ENCODE results near the gene CHPF2.

CHPF2 gene

DNA sequence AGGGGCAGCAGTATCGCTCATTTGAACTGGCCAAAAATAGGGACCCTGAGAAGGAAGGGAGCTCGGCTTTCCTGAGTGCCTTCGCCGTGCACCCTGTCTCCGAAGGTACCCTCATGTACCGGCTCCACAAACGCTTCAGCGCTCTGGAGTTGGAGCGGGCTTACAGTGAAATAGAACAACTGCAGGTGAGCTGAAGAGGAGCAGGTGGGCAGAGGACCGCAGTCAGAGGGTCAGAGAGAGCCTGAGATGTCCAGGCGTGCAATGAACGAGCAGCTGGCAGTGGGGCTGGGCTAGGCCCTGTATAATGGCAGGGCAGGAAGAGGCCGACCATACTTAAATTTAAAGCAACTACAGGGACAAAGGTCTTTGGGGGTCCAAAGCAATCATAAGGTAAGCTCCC lies 4.1 kb downstream of the CHPF2 start:
- Histone ChIP-seq H2AFZ (ENCODE audit: low read depth, low read length) (no peak overlapping the region), H4K20me1 (ENCODE audit: insufficient read depth, low read length) (peaks cover 46% of the 10 kb centered on the region), H3K4me3 (ENCODE audit: low read length) (no peak overlapping the region), H3K9me3 (ENCODE audit: insufficient read depth, low read length) (no peaks in the 10 kb centered on the region), H3K27ac (ENCODE audit: low read length) (no peak overlapping the region), H3K36me3 (replicated peaks; ENCODE audit: low read depth, low read length) (peaks cover 12% of the 10 kb centered on the region), H3K4me1 (ENCODE audit: low read length) (peaks cover 25% of the 10 kb centered on the region), H3K27me3 (ENCODE audit: low read depth, low read length) (no peaks in the 10 kb centered on the region), H3K9ac (ENCODE audit: low read length) (no peak overlapping the region), H3K79me2 (ENCODE audit: low read length) (peaks cover 20% of the 10 kb centered on the region), H3K4me2 (ENCODE audit: low read length) (no peak overlapping the region)
- TF ChIP-seq, protein P1, sequence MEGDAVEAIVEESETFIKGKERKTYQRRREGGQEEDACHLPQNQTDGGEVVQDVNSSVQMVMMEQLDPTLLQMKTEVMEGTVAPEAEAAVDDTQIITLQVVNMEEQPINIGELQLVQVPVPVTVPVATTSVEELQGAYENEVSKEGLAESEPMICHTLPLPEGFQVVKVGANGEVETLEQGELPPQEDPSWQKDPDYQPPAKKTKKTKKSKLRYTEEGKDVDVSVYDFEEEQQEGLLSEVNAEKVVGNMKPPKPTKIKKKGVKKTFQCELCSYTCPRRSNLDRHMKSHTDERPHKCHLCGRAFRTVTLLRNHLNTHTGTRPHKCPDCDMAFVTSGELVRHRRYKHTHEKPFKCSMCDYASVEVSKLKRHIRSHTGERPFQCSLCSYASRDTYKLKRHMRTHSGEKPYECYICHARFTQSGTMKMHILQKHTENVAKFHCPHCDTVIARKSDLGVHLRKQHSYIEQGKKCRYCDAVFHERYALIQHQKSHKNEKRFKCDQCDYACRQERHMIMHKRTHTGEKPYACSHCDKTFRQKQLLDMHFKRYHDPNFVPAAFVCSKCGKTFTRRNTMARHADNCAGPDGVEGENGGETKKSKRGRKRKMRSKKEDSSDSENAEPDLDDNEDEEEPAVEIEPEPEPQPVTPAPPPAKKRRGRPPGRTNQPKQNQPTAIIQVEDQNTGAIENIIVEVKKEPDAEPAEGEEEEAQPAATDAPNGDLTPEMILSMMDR (IDR thresholded peaks at IDR 0.05; ENCODE audit: low read depth, low read length): no peak
- TF ChIP-seq EZH2phosphoT487 (IDR thresholded peaks at IDR 0.05; ENCODE audit: low read depth): no peak

DNA sequence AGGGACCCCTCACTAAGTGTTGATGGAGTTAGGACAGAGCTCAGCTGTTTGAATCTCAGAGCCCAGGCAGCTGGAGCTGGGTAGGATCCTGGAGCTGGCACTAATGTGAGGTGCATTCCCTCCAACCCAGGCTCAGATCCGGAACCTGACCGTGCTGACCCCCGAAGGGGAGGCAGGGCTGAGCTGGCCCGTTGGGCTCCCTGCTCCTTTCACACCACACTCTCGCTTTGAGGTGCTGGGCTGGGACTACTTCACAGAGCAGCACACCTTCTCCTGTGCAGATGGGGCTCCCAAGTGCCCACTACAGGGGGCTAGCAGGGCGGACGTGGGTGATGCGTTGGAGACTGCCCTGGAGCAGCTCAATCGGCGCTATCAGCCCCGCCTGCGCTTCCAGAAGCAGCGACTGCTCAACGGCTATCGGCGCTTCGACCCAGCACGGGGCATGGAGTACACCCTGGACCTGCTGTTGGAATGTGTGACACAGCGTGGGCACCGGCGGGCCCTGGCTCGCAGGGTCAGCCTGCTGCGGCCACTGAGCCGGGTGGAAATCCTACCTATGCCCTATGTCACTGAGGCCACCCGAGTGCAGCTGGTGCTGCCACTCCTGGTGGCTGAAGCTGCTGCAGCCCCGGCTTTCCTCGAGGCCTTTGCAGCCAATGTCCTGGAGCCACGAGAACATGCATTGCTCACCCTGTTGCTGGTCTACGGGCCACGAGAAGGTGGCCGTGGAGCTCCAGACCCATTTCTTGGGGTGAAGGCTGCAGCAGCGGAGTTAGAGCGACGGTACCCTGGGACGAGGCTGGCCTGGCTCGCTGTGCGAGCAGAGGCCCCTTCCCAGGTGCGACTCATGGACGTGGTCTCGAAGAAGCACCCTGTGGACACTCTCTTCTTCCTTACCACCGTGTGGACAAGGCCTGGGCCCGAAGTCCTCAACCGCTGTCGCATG lies 5.2 kb downstream of the CHPF2 start:
- Histone ChIP-seq H3K79me2 (ENCODE audit: low read length) (peaks cover 19% of the 10 kb centered on the region), H4K20me1 (ENCODE audit: insufficient read depth, low read length) (peaks cover 46% of the 10 kb centered on the region), H3K9ac (ENCODE audit: low read length) (no peak overlapping the region), H3K36me3 (replicated peaks; ENCODE audit: low read depth, low read length) (peaks cover 12% of the 10 kb centered on the region), H3K4me2 (ENCODE audit: low read length) (no peak overlapping the region), H3K4me3 (ENCODE audit: low read length) (no peak overlapping the region), H3K4me1 (ENCODE audit: low read length) (peaks cover 20% of the 10 kb centered on the region), H2AFZ (ENCODE audit: low read depth, low read length) (no peak overlapping the region), H3K27ac (ENCODE audit: low read length) (no peak overlapping the region), H3K27me3 (ENCODE audit: low read depth, low read length) (no peaks in the 10 kb centered on the region), H3K9me3 (ENCODE audit: insufficient read depth, low read length) (no peaks in the 10 kb centered on the region)
- no peak for TF ChIP-seq EZH2phosphoT487 (IDR thresholded peaks at IDR 0.05; ENCODE audit: low read depth)
- TF ChIP-seq, protein P1 (IDR thresholded peaks at IDR 0.05; ENCODE audit: low read depth, low read length): no peak

DNA sequence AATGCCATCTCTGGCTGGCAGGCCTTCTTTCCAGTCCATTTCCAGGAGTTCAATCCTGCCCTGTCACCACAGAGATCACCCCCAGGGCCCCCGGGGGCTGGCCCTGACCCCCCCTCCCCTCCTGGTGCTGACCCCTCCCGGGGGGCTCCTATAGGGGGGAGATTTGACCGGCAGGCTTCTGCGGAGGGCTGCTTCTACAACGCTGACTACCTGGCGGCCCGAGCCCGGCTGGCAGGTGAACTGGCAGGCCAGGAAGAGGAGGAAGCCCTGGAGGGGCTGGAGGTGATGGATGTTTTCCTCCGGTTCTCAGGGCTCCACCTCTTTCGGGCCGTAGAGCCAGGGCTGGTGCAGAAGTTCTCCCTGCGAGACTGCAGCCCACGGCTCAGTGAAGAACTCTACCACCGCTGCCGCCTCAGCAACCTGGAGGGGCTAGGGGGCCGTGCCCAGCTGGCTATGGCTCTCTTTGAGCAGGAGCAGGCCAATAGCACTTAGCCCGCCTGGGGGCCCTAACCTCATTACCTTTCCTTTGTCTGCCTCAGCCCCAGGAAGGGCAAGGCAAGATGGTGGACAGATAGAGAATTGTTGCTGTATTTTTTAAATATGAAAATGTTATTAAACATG lies 6.0 kb downstream of the CHPF2 start:
- H3K36me3 ChIP-seq (replicated peaks; ENCODE audit: low read depth, low read length): peaks cover 12% of the 10 kb centered on the region
- no peak for TF ChIP-seq EZH2phosphoT487 (IDR thresholded peaks at IDR 0.05; ENCODE audit: low read depth)
- TF ChIP-seq, protein P1 (IDR thresholded peaks at IDR 0.05; ENCODE audit: low read depth, low read length): no peak

More for the DNA sequence above, 6.0 kb downstream of the CHPF2 start:
- H3K27ac ChIP-seq (ENCODE audit: low read length): no peak overlapping the region
- H3K9ac ChIP-seq (ENCODE audit: low read length): no peak overlapping the region
- H3K9me3 ChIP-seq (ENCODE audit: insufficient read depth, low read length): no peaks in the 10 kb centered on the region
- peaks cover 44% of the 10 kb centered on the region for H4K20me1 ChIP-seq (ENCODE audit: insufficient read depth, low read length)
- no peak overlapping the region; the same call in 1 of the 2 replicates for H3K4me2 ChIP-seq (ENCODE audit: low read length)
- H2AFZ ChIP-seq (ENCODE audit: low read depth, low read length): no peak overlapping the region
- no peaks in the 10 kb centered on the region for H3K27me3 ChIP-seq (ENCODE audit: low read depth, low read length)
- H3K4me1 ChIP-seq (ENCODE audit: low read length): peaks cover 24% of the 10 kb centered on the region
- no peak overlapping the region for H3K4me3 ChIP-seq (ENCODE audit: low read length)
- peaks cover 11% of the 10 kb centered on the region for H3K79me2 ChIP-seq (ENCODE audit: low read length)

Data from OCI-LY3 (cell line).